Stimulated activated CD8-positive, alpha-beta memory T cell treated with anti-CD3 and anti-CD28 coated beads, Interleukin-7, amount 100 ng/mL, for 24 hours (primary cell): Measurements from ENCODE around the gene ARHGEF18.

Source experiments
- DNase-seq: peaks from one replicate; pipeline ENCODE4 v3.0.0-alpha.2; 2020; ENCODE audit warnings: low read depth

The ARHGEF18 gene

DNA sequence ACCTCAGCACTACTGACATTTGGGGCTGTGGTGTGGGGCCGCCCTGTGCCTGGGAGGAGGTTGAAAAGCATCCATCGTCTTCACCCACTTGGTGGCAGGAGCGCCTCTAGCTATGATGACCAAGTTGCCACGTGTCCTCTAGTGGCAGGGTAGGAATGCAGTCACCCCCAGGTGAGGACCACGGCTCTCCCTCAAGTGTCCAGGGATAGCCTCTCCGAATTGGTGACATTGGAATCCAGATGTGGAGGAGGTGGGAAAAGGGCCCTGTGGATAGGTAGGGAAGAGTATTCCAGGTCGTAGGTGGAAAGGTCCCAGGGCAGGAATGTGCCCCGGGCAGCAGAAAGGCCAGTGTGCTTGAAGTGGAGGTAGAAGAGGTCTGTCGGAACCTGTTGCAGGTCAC lies 37.6 kb downstream of the ARHGEF18 start:
- no peak for DNase-seq

DNA sequence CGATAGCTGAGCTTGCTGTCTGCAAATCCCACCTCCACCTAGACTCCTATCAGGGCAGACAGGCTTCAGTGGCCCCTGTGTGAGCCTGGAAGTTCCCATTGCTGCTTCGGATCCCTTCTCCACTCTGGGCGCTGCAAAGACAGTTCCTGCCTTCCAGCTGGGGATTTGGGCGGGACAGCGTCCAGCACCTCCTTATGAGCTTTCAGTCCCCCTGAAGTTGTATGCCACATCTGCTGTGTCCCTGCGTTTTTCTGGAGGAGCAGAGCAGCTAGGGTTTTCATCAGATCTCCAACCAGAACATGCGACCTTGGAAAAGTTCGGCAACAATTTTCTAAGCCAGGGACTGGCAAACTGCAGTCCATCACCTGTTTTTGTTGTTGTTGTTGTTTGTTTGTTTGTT lies 38.0 kb downstream of the ARHGEF18 start:
- no peak for DNase-seq

DNA sequence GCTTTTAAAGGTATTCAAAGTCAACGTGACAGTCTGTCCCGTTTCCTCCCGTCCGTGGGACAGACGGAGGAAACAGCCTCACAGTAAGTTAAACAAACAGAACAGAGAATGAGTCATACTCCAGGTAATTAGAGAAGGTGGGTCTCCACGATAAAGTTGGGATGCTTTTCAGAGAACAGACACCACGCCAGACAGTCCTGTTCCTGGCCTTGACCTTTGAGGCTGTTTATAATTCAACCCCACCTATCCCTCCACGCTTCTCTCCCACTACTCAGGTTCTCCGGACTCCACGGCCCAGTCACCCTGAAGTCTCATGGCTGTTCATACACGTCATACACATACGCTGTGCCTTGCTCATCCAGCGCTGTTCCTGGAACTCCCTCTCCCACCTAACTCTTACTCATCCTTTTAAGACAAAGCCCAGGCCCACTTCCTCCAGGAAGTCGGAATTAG lies 42.5 kb downstream of the ARHGEF18 start:
- no peak for DNase-seq

DNA sequence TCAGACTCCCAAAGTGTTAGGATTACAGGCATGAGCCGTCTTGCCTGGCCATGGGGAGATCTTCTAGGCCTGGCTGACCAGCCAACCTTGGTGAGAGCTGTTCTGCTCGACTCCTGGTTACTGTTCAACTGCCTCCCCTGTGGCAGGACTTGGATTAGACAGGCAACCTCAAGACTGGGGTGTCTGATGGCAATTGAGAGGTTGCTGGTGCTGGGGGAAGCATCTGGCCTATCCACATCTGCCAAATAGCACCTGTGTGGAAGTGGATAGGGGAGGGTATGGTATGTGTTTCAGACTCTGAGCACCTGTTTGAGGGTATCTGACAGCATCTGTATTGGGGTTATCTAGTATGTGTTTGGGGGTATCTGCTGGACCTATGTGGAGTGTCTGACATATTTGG lies 44.7 kb downstream of the ARHGEF18 start:
- no peak for DNase-seq

DNA sequence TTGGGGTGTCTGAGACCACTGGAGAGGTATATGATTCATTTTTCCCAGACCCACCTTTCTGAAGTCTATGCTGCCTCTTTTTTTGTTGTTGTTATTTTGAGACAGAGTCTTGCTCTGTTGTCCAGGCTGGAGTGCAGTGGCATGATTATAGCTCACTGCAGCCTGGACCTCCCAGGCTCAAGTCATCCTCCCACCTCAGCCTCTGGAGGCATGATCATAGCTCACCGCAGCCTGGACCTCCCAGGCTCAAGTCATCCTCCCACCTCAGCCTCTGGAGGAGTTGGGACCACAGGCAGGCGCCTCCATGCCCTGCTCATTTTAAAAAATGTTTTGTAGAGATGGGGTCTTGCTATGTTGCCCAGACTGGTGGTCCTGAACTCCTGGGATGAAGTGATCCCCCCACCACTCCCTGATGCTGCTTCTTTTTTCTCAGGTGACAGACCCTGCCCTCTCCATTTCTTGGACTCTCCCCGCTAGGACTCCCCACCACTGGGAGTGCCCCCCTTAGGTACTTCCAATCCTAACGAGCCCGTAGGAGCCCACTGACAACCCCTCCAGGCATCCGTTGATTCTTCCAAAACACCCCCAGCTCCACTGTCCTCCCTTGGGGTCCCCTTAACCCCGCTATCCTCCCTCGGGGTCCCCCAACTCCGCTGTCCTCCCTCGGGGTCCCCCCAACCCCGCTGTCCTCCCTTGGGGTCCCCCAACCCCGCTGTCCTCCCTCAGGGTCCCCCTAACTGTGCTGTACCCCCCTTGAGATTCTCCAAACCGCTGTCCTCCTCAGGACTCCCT lies 45.4 kb downstream of the ARHGEF18 start:
- no peak for DNase-seq

DNA sequence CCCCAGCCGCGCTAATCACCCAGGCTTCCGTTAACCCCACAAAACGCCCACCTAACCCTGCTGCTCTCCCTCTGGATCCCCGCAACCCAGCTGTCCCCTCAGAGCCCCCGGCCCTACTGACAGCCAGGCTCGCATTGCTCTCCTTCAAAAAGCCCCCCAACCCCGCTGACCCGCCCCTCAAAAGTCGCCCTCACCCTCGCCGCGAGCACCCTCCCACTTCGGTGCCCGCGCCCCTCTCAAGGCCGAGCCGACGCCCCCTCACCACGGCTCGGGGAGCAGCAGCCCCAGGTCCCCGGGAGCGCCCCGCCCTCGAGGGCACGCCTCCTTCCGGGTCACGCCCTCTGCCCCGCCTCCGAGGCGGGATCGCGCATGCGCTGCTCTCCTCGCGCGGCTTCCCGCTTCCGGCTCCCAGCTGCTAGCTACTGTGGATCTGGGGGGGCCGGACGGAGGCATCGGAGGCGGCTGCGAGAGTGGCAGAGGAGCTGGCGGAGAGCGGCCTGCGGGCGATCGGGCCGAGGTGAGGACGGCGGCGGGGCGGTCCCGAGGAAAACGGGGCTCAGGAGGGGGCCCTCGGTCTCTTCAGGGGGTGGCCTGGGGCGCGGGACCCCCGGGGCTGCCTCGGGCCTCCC lies 46.1 kb downstream of the ARHGEF18 start:
- DNase-seq, result peak; percentile 75

DNA sequence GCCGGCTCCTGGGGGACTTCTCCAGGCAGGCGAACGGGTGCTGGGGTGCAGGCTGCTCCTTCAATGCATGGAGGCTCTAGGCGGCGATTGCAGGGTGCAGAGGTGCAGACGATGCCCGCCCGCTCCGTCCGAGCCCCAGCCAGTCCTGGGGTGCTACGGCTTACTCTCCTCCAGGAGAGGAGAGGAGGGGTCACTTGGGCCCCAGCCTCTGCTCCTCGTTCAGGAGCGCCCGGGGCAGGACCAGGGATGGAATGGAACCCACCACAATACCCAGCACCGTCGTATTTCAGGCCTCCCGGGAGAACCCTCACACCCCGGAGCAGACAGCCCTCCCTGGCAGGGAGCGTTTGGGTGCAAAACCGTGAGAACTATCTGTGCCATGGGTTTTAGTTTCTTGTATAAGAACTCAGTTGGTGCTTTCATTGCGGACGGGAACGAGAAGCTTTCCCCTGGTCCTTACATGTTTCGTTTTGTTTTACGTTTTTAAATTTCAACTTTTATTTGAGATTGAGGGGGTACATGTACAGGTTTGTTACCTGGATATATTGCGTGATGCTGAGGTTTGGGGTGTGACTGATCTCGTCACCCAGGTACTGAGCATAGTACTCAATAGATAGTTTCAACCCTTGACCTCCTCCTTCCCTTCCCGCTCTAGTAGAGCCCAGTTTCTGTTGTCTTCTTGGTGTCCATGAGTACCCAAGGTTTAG lies 46.8 kb downstream of the ARHGEF18 start:
- DNase-seq, result no peak

DNA sequence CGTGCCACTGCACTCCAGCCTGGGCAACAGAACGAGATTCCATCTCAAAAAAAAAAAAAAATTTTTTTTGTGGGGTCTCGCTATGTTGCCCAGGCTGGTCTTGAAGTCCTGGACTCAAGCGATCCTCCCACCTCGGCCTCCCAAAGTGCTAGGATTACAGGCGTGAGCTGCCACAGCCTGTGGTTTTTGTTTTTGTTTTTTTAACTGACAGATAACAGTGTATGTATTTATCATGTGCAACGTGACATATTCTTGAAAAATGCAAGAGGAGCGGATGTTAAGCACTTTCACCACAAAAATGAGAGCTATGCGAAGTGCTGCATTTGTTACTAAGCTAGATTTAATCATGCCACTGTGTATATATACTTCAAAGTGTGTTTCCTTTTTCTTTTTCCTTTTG lies 49.0 kb downstream of the ARHGEF18 start:
- no peak for DNase-seq
